Psoas muscle (tissue), 8 donors: ENCODE measurements around the gene MORN1. TPM values are rescaled to one million over a fixed set of nuclear protein-coding genes. Genes with fewer than 3 reads are reported as not detected.

Source experiments
- ATAC-seq, 4 donors: fragments of 200-7000 bp; cut with Tn5 transposase; one replicate each; pipeline ENCODE4 v1.9.1; 2020; ENCODE audit warnings: moderate library complexity in 3 of 4, mild to moderate bottlenecking in 2 of 4
- DNase-seq, 2 donors: peaks; one replicate each; pipeline ENCODE4 v3.0.0-alpha.2; 2020
- H3K27ac ChIP-seq: fragments of 200-600 bp; one replicate; pipeline ENCODE4 v1.8.0; 2022
- H3K27me3 ChIP-seq, 3 donors: fragments of 200-600 bp in 1 of 3; one replicate each; pipeline versions ENCODE4 v1.6.1 to v1.8.0; 2013 to 2022; ENCODE audit warnings: low read length in 2 of 3, mild to moderate bottlenecking in 2 of 3, moderate library complexity in 1 of 3; ENCODE audit not compliant: insufficient read depth in 3 of 3
- H3K36me3 ChIP-seq, 2 donors: fragments of 200-600 bp in 1 of 2; one replicate each; pipeline versions ENCODE4 v1.6.1 to v1.8.0; 2013 to 2022; ENCODE audit warnings: low read depth in 1 of 2, mild to moderate bottlenecking in 1 of 2, moderate library complexity in 1 of 2; ENCODE audit not compliant: insufficient read depth in 1 of 2
- H3K4me1 ChIP-seq: fragments of 200-600 bp; one replicate; pipeline ENCODE4 v1.8.0; 2022
- H3K4me3 ChIP-seq: fragments of 200-600 bp; one replicate; pipeline ENCODE4 v1.8.0; 2022; ENCODE audit warnings: mild to moderate bottlenecking
- H3K9me3 ChIP-seq: fragments of 200-600 bp; one replicate; pipeline ENCODE4 v1.8.0; 2022
- WGBS, 3 donors: extraction: QIAGEN DNeasy Blood & Tissue Kit; methylation state at CpG; one replicate each; pipeline versions ENCODE4 v1.1.6 to v1.1.7; 2013; 5-methylcytosine and 5-hydroxymethylcytosine counted together
- intact Hi-C, 2 donors: fragments of 100-400 bp; cut with DNase I; formaldehyde crosslinking; loops; one replicate each; pipeline versions ENCODE4 v1.11.0 to v1.14.2; 2022
- polyA plus RNA-seq, 3 donors: library from polyadenylated mRNA; stranded (reverse); fragments of 200-250 nt; gene quantifications; one replicate each; pipeline ENCODE4 v1.2.3, GENCODE V29; 2013
- total RNA-seq, 4 donors: library from RNA; stranded (reverse); fragmentation: NEBNext Ultra II Directional in 2 of 4; extraction: Animal tissue kit (Norgen Biotek cat#: 25700) in 2 of 4; gene quantifications; one replicate each; pipeline versions ENCODE4 v1.2.1 to v1.2.4, GENCODE V29; 2021 to 2023
- TF ChIP-seq, protein P1 (sequence below): fragments of 200-600 bp; IDR thresholded peaks from one replicate; pipeline ENCODE4 v1.8.0; 2022; ENCODE audit warnings: antibody characterized with exemption
- donor health status: healthy with polysubstance abuse.
- donor health status: DM: no; HTN: no; CAD: no; lungs with moderate emphysema.
- donor health status: Bipolar disorder and iron deficiency.
- donor health status: healthy.
- donor health status: DM: yes; HTN: yes; CAD: no.
- donor health status: DM: no; HTN: no; CAD: no.
- donor health status: DM: no; HTN: no; CAD: no.
- donor health status: DM: yes; HTN: yes; CAD: no.

MORN1 gene
- total and polyA plus RNA-seq, 7 donors = 1.2 to 7.3 (median 4.2) TPM

DNA sequence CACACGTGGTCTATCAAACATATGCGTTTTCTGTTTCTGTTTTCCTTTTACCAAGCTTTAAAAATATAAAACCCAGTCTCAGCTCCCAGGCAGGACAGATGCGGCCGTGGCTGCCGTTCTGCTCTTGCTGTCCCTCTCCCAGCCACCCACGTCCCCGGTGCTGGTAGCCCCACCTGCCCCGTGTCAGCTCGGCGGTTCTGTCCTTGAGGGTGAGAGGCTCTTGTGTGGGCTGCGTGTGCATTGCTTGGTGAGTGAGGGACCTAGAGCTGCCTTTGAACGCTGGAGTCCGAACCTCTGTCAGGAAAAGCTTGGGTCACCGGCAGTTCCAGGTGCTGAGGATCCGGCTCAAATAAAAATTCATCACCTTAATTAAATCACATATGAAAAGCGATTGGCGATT is 4.7 kb upstream of the MORN1 start:
- Histone ChIP-seq H3K4me1 (peaks cover 22% of the 10 kb centered on the region), H3K36me3 (peaks cover 7 to 64% of the 10 kb centered on the region in 2 donors), H3K27me3 (no peaks in the 10 kb centered on the region), H3K27ac (no peak overlapping the region), H3K4me3 (no peak overlapping the region), H3K9me3 (no peaks in the 10 kb centered on the region)
- TF ChIP-seq, protein P1, sequence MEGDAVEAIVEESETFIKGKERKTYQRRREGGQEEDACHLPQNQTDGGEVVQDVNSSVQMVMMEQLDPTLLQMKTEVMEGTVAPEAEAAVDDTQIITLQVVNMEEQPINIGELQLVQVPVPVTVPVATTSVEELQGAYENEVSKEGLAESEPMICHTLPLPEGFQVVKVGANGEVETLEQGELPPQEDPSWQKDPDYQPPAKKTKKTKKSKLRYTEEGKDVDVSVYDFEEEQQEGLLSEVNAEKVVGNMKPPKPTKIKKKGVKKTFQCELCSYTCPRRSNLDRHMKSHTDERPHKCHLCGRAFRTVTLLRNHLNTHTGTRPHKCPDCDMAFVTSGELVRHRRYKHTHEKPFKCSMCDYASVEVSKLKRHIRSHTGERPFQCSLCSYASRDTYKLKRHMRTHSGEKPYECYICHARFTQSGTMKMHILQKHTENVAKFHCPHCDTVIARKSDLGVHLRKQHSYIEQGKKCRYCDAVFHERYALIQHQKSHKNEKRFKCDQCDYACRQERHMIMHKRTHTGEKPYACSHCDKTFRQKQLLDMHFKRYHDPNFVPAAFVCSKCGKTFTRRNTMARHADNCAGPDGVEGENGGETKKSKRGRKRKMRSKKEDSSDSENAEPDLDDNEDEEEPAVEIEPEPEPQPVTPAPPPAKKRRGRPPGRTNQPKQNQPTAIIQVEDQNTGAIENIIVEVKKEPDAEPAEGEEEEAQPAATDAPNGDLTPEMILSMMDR = no peak
- ATAC-seq (no peak), DNase-seq (no peak)
- 82 to 86% (median 84%) methylated on average over 17 of the region's 17 CpGs for WGBS, 3 donors
- intact Hi-C loops = no loop called here

- WGBS, 3 donors = 84 to 92% (median 92%) methylated on average over 10 of the region's 10 CpGs
- ATAC-seq (no peak), DNase-seq (no peak)
- Histone ChIP-seq H3K4me3 (no peak overlapping the region), H3K4me1 (peaks cover 30% of the 10 kb centered on the region), H3K27ac (no peak overlapping the region), H3K27me3 (no peaks in the 10 kb centered on the region), H3K36me3 (peaks cover 2 to 56% of the 10 kb centered on the region in 2 donors), H3K9me3 (no peaks in the 10 kb centered on the region)
- intact Hi-C loops = no loop called here
- TF ChIP-seq, protein P1 = no peak
Observed at GRCh38 chr1:2395245-2395644, 3.9 kb upstream of the MORN1 start.

DNA sequence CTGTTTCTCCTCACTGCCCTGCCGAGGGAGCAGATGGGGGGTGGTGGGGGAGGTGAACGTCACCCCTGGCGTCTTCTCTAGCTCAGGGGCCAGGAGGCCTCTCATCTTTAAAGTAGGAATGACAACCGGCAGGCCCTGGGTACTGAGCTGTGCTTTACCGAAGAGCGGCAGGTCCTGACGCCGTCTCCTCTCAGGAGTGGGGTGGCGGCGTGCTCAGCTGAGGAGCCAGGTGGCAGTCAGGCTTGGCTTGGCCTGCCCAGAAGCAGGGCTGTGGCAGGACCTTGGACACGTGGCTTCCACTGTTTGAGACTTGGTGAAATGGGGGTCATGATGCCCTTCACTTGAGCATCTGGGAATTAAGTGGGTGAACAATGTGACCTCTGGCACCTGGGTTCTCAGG is 3.4 kb upstream of the MORN1 start:
- 71 to 81% (median 74%) methylated on average over 11 of the region's 11 CpGs for WGBS, 3 donors
- Histone ChIP-seq H3K27ac (no peak overlapping the region), H3K27me3 (no peaks in the 10 kb centered on the region), H3K36me3 (peaks cover 0 to 51% of the 10 kb centered on the region in 2 donors), H3K4me3 (no peak overlapping the region), H3K4me1 (peaks cover 31% of the 10 kb centered on the region), H3K9me3 (no peaks in the 10 kb centered on the region)
- ATAC-seq = no peak
- TF ChIP-seq, protein P1 = no peak
- intact Hi-C loops = loop anchor here in 1 of 2 donors (5.0 kb wide), 1 partner anchor 133 kb away; the partner anchor contains the start of gene PANK4
- DNase-seq = no peak

GRCh38 chr1:2394220-2394619 is 2.9 kb upstream of the MORN1 start:
- H3K36me3 ChIP-seq = peaks cover 0 to 46% of the 10 kb centered on the region in 2 donors
- ATAC-seq (no peak), DNase-seq (no peak)
- H3K9me3 ChIP-seq = no peaks in the 10 kb centered on the region
- intact Hi-C loops = loop anchor here in 1 of 2 donors (5.0 kb wide), 1 partner anchor 133 kb away; the partner anchor contains the start of gene PANK4
- H3K4me1 ChIP-seq = peaks cover 31% of the 10 kb centered on the region
- TF ChIP-seq, protein P1 = no peak
- H3K27ac ChIP-seq = no peak overlapping the region
- H3K27me3 ChIP-seq = no peaks in the 10 kb centered on the region
- 85 to 92% (median 89%) methylated on average over 7 of the region's 7 CpGs for WGBS, 3 donors
- no peak overlapping the region for H3K4me3 ChIP-seq

DNA sequence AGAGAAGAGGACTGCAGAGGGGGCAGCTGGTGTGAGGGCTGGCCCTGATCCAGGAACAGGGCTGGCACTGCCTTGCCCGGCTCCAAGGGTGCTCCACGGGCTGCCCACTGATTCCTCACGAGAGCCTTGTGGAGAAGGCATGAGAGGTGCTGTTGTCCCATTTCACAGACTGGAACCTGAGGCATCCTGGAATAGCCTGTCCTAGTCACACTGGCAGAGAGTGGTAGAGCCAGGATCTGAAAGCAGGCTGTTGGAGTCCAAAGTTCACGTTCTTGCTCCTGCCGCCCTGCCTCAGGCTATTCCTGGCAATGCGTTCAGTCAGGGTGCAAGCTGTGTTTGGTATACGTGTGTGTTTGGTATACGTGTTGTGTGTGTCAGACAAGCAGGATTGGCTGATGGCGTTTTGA is 2.1 kb upstream of the MORN1 start:
- intact Hi-C loops = loop anchor here in 1 of 2 donors (5.0 kb wide), 1 partner anchor 134 kb away; the partner anchor contains the start of gene PANK4
- WGBS, 3 donors = 64 to 71% (median 68%) methylated on average over 9 of the region's 9 CpGs
- no peaks in the 10 kb centered on the region for H3K27me3 ChIP-seq
- H3K9me3 ChIP-seq = no peaks in the 10 kb centered on the region
- H3K4me1 ChIP-seq = peaks cover 31% of the 10 kb centered on the region
- TF ChIP-seq, protein P1 = no peak
- ATAC-seq (no peak), DNase-seq (no peak)
- peaks cover 0 to 38% of the 10 kb centered on the region in 2 donors for H3K36me3 ChIP-seq
- no peak overlapping the region for H3K27ac ChIP-seq
- peak overlapping the region; percentile 99 for H3K4me3 ChIP-seq
